ENCODE results near the gene CD160.

The CD160 gene

DNA sequence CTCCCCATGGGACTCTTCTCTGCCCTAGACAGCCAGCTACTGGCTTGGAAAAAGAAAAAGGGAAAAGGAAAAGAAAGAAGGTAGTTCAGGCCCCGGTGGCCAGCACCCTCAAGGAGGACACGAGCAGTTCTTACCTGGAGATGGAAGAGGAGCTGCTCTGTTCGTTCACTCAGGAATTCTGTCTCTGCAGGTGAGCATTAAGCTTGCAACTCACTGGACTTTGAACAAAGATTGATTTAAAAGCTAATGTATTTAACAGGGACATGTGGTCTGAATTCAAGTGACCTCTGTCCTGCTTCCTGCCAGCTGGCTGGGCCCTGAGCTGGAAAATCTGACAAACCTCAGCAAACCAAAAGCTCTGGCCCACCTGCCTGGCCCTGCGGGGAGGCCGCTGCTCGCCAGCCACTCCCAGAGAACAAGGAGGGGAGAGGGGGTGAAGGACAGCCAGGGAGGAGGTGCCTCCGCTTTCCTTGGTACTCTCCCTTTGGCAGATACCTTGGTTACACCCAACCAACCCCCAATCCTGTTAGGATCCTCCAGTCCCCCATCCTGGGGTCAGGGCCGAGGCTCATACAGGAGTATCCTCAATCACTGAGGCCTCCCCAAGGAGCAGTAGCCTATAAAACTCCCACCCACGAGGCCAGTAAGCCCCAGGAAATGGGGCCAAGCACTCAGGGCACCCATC lies 12.0 kb upstream of the CD160 start, which contains the start of gene PDZK1:
TSS of gene PDZK1 (minus strand) at position 186 of the 685 bp plus-strand sequence. CDS start 19,347 bp downstream, outside the sequence.
- Histone ChIP-seq H3K27ac (no peak within 1 kb of the TSS), H3K9me3 (no peaks in the 10 kb centered on the region), H3K4me1 (no peaks in the 10 kb centered on the region), H3K4me3 (no peak within 1 kb of the TSS), H3K36me3 (no peaks in the 10 kb centered on the region), H3K27me3 (no peaks in the 10 kb centered on the region)
- intact Hi-C loops (cut with DNase I; ENCODE audit: low total_unique reads) = no loop called here
- no peak for DNase-seq
- TF ChIP-seq, protein P1, sequence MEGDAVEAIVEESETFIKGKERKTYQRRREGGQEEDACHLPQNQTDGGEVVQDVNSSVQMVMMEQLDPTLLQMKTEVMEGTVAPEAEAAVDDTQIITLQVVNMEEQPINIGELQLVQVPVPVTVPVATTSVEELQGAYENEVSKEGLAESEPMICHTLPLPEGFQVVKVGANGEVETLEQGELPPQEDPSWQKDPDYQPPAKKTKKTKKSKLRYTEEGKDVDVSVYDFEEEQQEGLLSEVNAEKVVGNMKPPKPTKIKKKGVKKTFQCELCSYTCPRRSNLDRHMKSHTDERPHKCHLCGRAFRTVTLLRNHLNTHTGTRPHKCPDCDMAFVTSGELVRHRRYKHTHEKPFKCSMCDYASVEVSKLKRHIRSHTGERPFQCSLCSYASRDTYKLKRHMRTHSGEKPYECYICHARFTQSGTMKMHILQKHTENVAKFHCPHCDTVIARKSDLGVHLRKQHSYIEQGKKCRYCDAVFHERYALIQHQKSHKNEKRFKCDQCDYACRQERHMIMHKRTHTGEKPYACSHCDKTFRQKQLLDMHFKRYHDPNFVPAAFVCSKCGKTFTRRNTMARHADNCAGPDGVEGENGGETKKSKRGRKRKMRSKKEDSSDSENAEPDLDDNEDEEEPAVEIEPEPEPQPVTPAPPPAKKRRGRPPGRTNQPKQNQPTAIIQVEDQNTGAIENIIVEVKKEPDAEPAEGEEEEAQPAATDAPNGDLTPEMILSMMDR (IDR thresholded peaks at IDR 0.05) = no peak

- Histone ChIP-seq H3K27me3 (no peaks in the 10 kb centered on the region), H3K36me3 (no peaks in the 10 kb centered on the region), H3K9me3 (no peaks in the 10 kb centered on the region), H3K27ac (no peak overlapping the region), H3K4me1 (no peaks in the 10 kb centered on the region), H3K4me3 (no peak overlapping the region)
- TF ChIP-seq, protein P1 (IDR thresholded peaks at IDR 0.05) = no peak
- intact Hi-C loops (cut with DNase I; ENCODE audit: low total_unique reads) = no loop called here
- DNase-seq = no peak
These were observed 11.2 kb upstream of the CD160 start for GRCh38 chr1:145708063-145708462.

DNA sequence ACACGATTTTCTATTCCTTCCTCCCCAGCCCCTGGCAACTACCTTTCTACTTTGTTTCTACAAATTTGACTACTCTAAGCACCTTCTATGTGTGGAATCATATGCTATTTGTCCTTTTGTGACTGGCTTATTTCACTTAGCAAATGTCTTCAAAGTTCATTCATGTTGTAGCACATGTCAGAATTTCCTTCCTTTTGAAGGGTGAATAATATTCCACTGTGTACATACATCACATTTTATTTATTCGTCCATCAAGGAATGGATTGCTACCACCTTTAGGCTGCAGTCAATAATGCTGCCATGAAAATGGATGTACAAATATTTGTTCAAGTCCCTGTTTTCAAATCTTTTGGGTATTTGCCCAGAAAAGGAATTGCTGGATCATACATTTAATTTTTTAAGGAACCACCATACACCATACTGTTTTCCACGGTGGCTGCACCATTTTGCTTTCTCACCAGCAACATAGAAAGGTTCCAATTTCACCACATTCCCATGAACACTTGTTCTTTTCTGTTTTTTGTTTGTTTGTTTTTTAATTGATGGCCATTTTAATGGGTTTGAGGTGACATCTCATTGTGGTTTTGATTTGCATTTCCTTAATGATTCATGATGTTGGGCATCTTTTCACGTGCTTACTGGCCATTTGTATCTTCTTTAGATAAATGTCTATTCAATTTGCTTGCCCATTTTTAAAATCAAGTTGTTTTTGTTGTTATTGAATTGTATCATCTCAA lies 8.8 kb upstream of the CD160 start:
- no peaks in the 10 kb centered on the region for H3K9me3 ChIP-seq
- intact Hi-C loops (cut with DNase I; ENCODE audit: low total_unique reads) = no loop called here
- H3K4me3 ChIP-seq = no peak overlapping the region
- TF ChIP-seq, protein P1 (IDR thresholded peaks at IDR 0.05) = no peak
- no peaks in the 10 kb centered on the region for H3K27me3 ChIP-seq
- no peak for DNase-seq
- no peaks in the 10 kb centered on the region for H3K4me1 ChIP-seq
- no peak overlapping the region for H3K27ac ChIP-seq
- no peaks in the 10 kb centered on the region for H3K36me3 ChIP-seq

GRCh38 chr1:145711213-145711651 lies 8.1 kb upstream of the CD160 start:
- intact Hi-C loops (cut with DNase I; ENCODE audit: low total_unique reads) = no loop called here
- no peaks in the 10 kb centered on the region for H3K4me1 ChIP-seq

GRCh38 chr1:145714524-145715111 lies 4.7 kb upstream of the CD160 start:
- no peak overlapping the region for H3K27ac ChIP-seq
- H3K27me3 ChIP-seq = no peaks in the 10 kb centered on the region
- TF ChIP-seq, protein P1 (IDR thresholded peaks at IDR 0.05) = no peak
- intact Hi-C loops (cut with DNase I; ENCODE audit: low total_unique reads) = no loop called here
- no peaks in the 10 kb centered on the region for H3K9me3 ChIP-seq
- no peak overlapping the region for H3K4me3 ChIP-seq
- no peak for DNase-seq
- H3K4me1 ChIP-seq = no peaks in the 10 kb centered on the region
- no peaks in the 10 kb centered on the region for H3K36me3 ChIP-seq

More at GRCh38 chr1:145711213-145711651, 8.1 kb upstream of the CD160 start:
- no peaks in the 10 kb centered on the region for H3K9me3 ChIP-seq
- no peak overlapping the region for H3K4me3 ChIP-seq
- TF ChIP-seq, protein P1 (IDR thresholded peaks at IDR 0.05) = no peak
- no peak overlapping the region for H3K27ac ChIP-seq
- H3K27me3 ChIP-seq = no peaks in the 10 kb centered on the region
- no peak for DNase-seq
- H3K36me3 ChIP-seq = no peaks in the 10 kb centered on the region
